ENCODE results near the gene DCP2.
"Not testable (repeated sequence)": the region's sequence is repeated elsewhere in the genome, so short reads cannot be mapped to it uniquely, and the experiment has no call there.

DCP2 gene

GRCh38 chr5:112958093-112959088 is 18.2 kb upstream of the DCP2 start:
- no peak overlapping the region for H3K4me2 ChIP-seq (ENCODE audit: insufficient read depth, low read length)
- H3K9me3 ChIP-seq (ENCODE audit: insufficient read depth, low read length, severe bottlenecking), result peaks cover 3% of the 10 kb centered on the region
- no peaks in the 10 kb centered on the region for H3K4me1 ChIP-seq (ENCODE audit: insufficient read depth, low read length)
- H3K4me3 ChIP-seq (ENCODE audit: low read depth in 1 of 2, low read length in 2 of 2), result no peak overlapping the region
- DNase-seq, result peak; percentile 41
- no peaks in the 10 kb centered on the region for H3K36me3 ChIP-seq (ENCODE audit: insufficient read depth, low read length)
- H2AFZ ChIP-seq (ENCODE audit: low read depth, low read length), result no peak overlapping the region
- H3K27ac ChIP-seq (ENCODE audit: low read length), result no peak overlapping the region
- no peaks in the 10 kb centered on the region for H3K79me2 ChIP-seq (ENCODE audit: insufficient read depth, low read length)
- no peaks in the 10 kb centered on the region for H4K20me1 ChIP-seq (ENCODE audit: insufficient read depth, low read length)
- no peaks in the 10 kb centered on the region for H3K27me3 ChIP-seq (ENCODE audit: insufficient read depth, low read length, poor library complexity)
- TF ChIP-seq EZH2 (IDR thresholded peaks at IDR 0.05; ENCODE audit: borderline replicate concordance, low read depth, low read length, severe bottlenecking) (no peak), CTCF (IDR thresholded peaks at IDR 0.05; ENCODE audit: borderline replicate concordance, extremely low read depth, low read length, poor library complexity, severe bottlenecking) (no peak)
- no peak overlapping the region for H3K9ac ChIP-seq (ENCODE audit: low read depth, low read length)
- peak; percentile 88 for ATAC-seq (ENCODE audit: insufficient read depth, low read depth)

- not testable (repeated sequence) for H3K4me3 ChIP-seq (ENCODE audit: low read depth in 1 of 2, low read length in 2 of 2); ATAC-seq (ENCODE audit: insufficient read depth, low read depth); H3K27me3 ChIP-seq (ENCODE audit: insufficient read depth, low read length, poor library complexity); H3K9ac ChIP-seq (ENCODE audit: low read depth, low read length); H4K20me1 ChIP-seq (ENCODE audit: insufficient read depth, low read length); H3K4me1 ChIP-seq (ENCODE audit: insufficient read depth, low read length); H3K27ac ChIP-seq (ENCODE audit: low read length); DNase-seq; H3K36me3 ChIP-seq (ENCODE audit: insufficient read depth, low read length); H3K79me2 ChIP-seq (ENCODE audit: insufficient read depth, low read length); H3K4me2 ChIP-seq (ENCODE audit: insufficient read depth, low read length); H3K9me3 ChIP-seq (ENCODE audit: insufficient read depth, low read length, severe bottlenecking); H2AFZ ChIP-seq (ENCODE audit: low read depth, low read length)
These were observed 16.7 kb upstream of the DCP2 start for GRCh38 chr5:112959872-112960271.

GRCh38 chr5:112960315-112960714 is 16.3 kb upstream of the DCP2 start:
- H3K4me2 ChIP-seq (ENCODE audit: insufficient read depth, low read length), result no peak overlapping the region

More at GRCh38 chr5:112960315-112960714, 16.3 kb upstream of the DCP2 start:
- no peak overlapping the region for H3K4me3 ChIP-seq (ENCODE audit: low read depth in 1 of 2, low read length in 2 of 2)
- no peak for DNase-seq
- no peaks in the 10 kb centered on the region for H4K20me1 ChIP-seq (ENCODE audit: insufficient read depth, low read length)
- no peaks in the 10 kb centered on the region for H3K27me3 ChIP-seq (ENCODE audit: insufficient read depth, low read length, poor library complexity)
- H3K36me3 ChIP-seq (ENCODE audit: insufficient read depth, low read length), result no peaks in the 10 kb centered on the region
- no peaks in the 10 kb centered on the region for H3K9me3 ChIP-seq (ENCODE audit: insufficient read depth, low read length, severe bottlenecking)
- H3K9ac ChIP-seq (ENCODE audit: low read depth, low read length), result no peak overlapping the region
- no peak overlapping the region for H3K27ac ChIP-seq (ENCODE audit: low read length)
- no peaks in the 10 kb centered on the region for H3K4me1 ChIP-seq (ENCODE audit: insufficient read depth, low read length)
- ATAC-seq (ENCODE audit: insufficient read depth, low read depth), result no peak
- no peaks in the 10 kb centered on the region for H3K79me2 ChIP-seq (ENCODE audit: insufficient read depth, low read length)
- no peak overlapping the region for H2AFZ ChIP-seq (ENCODE audit: low read depth, low read length)
- TF ChIP-seq CTCF (IDR thresholded peaks at IDR 0.05; ENCODE audit: borderline replicate concordance, extremely low read depth, low read length, poor library complexity, severe bottlenecking) (no peak), EZH2 (IDR thresholded peaks at IDR 0.05; ENCODE audit: borderline replicate concordance, low read depth, low read length, severe bottlenecking) (no peak)

Data from DND-41 (cell line).